Measurements from ENCODE around the gene TOB1.

- TF ChIP-seq, protein P1, sequence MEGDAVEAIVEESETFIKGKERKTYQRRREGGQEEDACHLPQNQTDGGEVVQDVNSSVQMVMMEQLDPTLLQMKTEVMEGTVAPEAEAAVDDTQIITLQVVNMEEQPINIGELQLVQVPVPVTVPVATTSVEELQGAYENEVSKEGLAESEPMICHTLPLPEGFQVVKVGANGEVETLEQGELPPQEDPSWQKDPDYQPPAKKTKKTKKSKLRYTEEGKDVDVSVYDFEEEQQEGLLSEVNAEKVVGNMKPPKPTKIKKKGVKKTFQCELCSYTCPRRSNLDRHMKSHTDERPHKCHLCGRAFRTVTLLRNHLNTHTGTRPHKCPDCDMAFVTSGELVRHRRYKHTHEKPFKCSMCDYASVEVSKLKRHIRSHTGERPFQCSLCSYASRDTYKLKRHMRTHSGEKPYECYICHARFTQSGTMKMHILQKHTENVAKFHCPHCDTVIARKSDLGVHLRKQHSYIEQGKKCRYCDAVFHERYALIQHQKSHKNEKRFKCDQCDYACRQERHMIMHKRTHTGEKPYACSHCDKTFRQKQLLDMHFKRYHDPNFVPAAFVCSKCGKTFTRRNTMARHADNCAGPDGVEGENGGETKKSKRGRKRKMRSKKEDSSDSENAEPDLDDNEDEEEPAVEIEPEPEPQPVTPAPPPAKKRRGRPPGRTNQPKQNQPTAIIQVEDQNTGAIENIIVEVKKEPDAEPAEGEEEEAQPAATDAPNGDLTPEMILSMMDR (IDR thresholded peaks at IDR 0.05; ENCODE audit: borderline replicate concordance, extremely low read depth, low read length, poor library complexity, severe bottlenecking): no peak
- no peak for TF ChIP-seq EZH2 (IDR thresholded peaks at IDR 0.05; ENCODE audit: borderline replicate concordance, low read depth, low read length, severe bottlenecking)
These were observed 41.0 kb downstream of the TOB1 start for GRCh38 chr17:50825188-50825587.
